Measurements from ENCODE around the gene DDI2.

Gene DDI2

GRCh38 chr1:15605398-15606383 lies 11.6 kb upstream of the DDI2 start:
- no peak for DNase-seq (ENCODE audit: low read depth)

- no peak for DNase-seq (ENCODE audit: low read depth)
Measured at GRCh38 chr1:15609631-15610030, 7.6 kb upstream of the DDI2 start.

GRCh38 chr1:15610167-15610566 lies 7.1 kb upstream of the DDI2 start:
- no peak for DNase-seq (ENCODE audit: low read depth)

- no peak for DNase-seq (ENCODE audit: low read depth)
Measured at GRCh38 chr1:15616373-15617172, 685 bp upstream of the DDI2 start.

GRCh38 chr1:15618077-15618654 lies 908 bp downstream of the DDI2 start:
- DNase-seq (ENCODE audit: low read depth): no peak

GRCh38 chr1:15618655-15619525 lies 1.6 kb downstream of the DDI2 start:
- peak; percentile 79 for DNase-seq (ENCODE audit: low read depth)

- DNase-seq (ENCODE audit: low read depth): no peak
Measured at GRCh38 chr1:15620155-15620545, 2.9 kb downstream of the DDI2 start.

GRCh38 chr1:15620902-15621682 lies 3.8 kb downstream of the DDI2 start:
- no peak for DNase-seq (ENCODE audit: low read depth)

- DNase-seq (ENCODE audit: low read depth): no peak
Measured at GRCh38 chr1:15621975-15622374, 4.7 kb downstream of the DDI2 start.

GRCh38 chr1:15622712-15623373 lies 5.6 kb downstream of the DDI2 start:
- no peak for DNase-seq (ENCODE audit: low read depth)

- no peak for DNase-seq (ENCODE audit: low read depth)
Measured at GRCh38 chr1:15623435-15623834, 6.2 kb downstream of the DDI2 start.

- no peak for DNase-seq (ENCODE audit: low read depth)
Measured at GRCh38 chr1:15624133-15624714, 7.0 kb downstream of the DDI2 start.

GRCh38 chr1:15625056-15625917 lies 8.0 kb downstream of the DDI2 start:
- DNase-seq (ENCODE audit: low read depth): no peak

- no peak for DNase-seq (ENCODE audit: low read depth)
Measured at GRCh38 chr1:15626269-15626950, 9.2 kb downstream of the DDI2 start.

- peak; percentile 63 for DNase-seq (ENCODE audit: low read depth)
Measured at GRCh38 chr1:15627343-15627988, 10.2 kb downstream of the DDI2 start.

- DNase-seq (ENCODE audit: low read depth): no peak
Measured at GRCh38 chr1:15628003-15628402, 10.7 kb downstream of the DDI2 start.

GRCh38 chr1:15633756-15634420 lies 16.6 kb downstream of the DDI2 start:
- no peak for DNase-seq (ENCODE audit: low read depth)

All from GM04503 (cell line).